H1 (cell line): ENCODE measurements around the gene SPAG16. TPM values are rescaled to one million over a fixed set of nuclear protein-coding genes. Genes with fewer than 3 reads are reported as not detected.

Source experiments
- CTCF ChIA-PET: fragments of 300-600 bp; sonication (Branson Sonifier 250); formaldehyde crosslinking; loops from one replicate; lab custom pipeline; 2021; ENCODE audit not compliant: partially characterized antibody; lab: Charles Lee
- POLR2A ChIA-PET: fragments of 300-600 bp; sonication (Branson Sonifier 250); formaldehyde crosslinking; loops from one replicate; lab custom pipeline; 2021; ENCODE audit warnings: inconsistent platforms; ENCODE audit not compliant: partially characterized antibody; lab: Charles Lee
- DNase-seq, 2 experiments: peaks; one replicate each; pipeline versions ENCODE4 v3.0.0 to v3.0.0-alpha.2; 2010 to 2022; ENCODE audit warnings: low spot score in 2 of 2, low read depth in 1 of 2, mixed read lengths in 1 of 2
- FAIRE-seq: peaks from 2 replicates; lab custom pipeline; 2011; peaks lifted over from hg19 to GRCh38; lab: Jason Lieb, UNC
- H2AFZ ChIP-seq: 2 replicates; pipeline ENCODE4 v1.8.1; 2012; ENCODE audit warnings: low read length, inconsistent platforms
- H2AK5ac ChIP-seq: 2 replicates; pipeline ENCODE4 v1.6.1; 2013; ENCODE audit warnings: low read depth, low read length
- H2BK120ac ChIP-seq: replicated peaks from 2 replicates; pipeline ENCODE3; 2013; ENCODE audit warnings: low read depth, low read length, inconsistent platforms
- H2BK12ac ChIP-seq: 2 replicates; pipeline ENCODE4 v1.6.1; 2013; ENCODE audit warnings: low read depth, low read length
- H2BK15ac ChIP-seq: 2 replicates; pipeline ENCODE4 v1.6.1; 2013; ENCODE audit warnings: low read length
- H2BK20ac ChIP-seq: 2 replicates; pipeline ENCODE4 v1.6.1; 2013; ENCODE audit warnings: low read length
- H2BK5ac ChIP-seq: 2 replicates; pipeline ENCODE4 v1.6.1; 2013; ENCODE audit warnings: low read depth, low read length
- H3K14ac ChIP-seq: 2 replicates; pipeline ENCODE4 v1.6.1; 2013; ENCODE audit warnings: inconsistent platforms; ENCODE audit not compliant: insufficient read length
- H3K18ac ChIP-seq: 2 replicates; pipeline ENCODE4 v1.6.1; 2013; ENCODE audit warnings: low read length; ENCODE audit errors: extremely low read depth
- H3K23ac ChIP-seq: 2 replicates; pipeline ENCODE4 v1.6.1; 2013; ENCODE audit warnings: inconsistent platforms; ENCODE audit not compliant: insufficient read length
- H3K23me2 ChIP-seq: 2 replicates; pipeline ENCODE4 v1.6.1; 2013; ENCODE audit warnings: low read depth, low read length
- H3K27ac ChIP-seq: 2 replicates; pipeline ENCODE4 v1.6.1; 2011; ENCODE audit warnings: low read depth, low read length, inconsistent platforms
- H3K27me3 ChIP-seq, 4 experiments: replicated peaks in 1 of 4; 1 replicate in 1 of 4; 2 replicates in 3 of 4; pipeline versions ENCODE4 v1.6.1 to v1.8.1; 2011 to 2013; ENCODE audit warnings: low read length in 3 of 4, mild to moderate bottlenecking in 3 of 4, inconsistent platforms in 2 of 4, mixed read lengths in 2 of 4, moderate library complexity in 1 of 4; ENCODE audit not compliant: control insufficient read depth in 3 of 4, insufficient read depth in 3 of 4; ENCODE audit errors: extremely low read depth in 1 of 4
- H3K36me3 ChIP-seq, 4 experiments: 2 replicates each; pipeline versions ENCODE4 v1.6.1 to v1.8.1; 2011 to 2013; ENCODE audit warnings: mild to moderate bottlenecking in 4 of 4, low read length in 3 of 4, moderate library complexity in 2 of 4, control low read depth in 1 of 4, inconsistent platforms in 1 of 4; ENCODE audit not compliant: insufficient read depth in 4 of 4, control insufficient read depth in 2 of 4
- H3K4ac ChIP-seq: replicated peaks from 2 replicates; pipeline ENCODE3; 2013; ENCODE audit warnings: low read length, low read depth, mixed read lengths, inconsistent platforms; ENCODE audit not compliant: insufficient read length
- H3K4me1 ChIP-seq, 4 experiments: replicated peaks in 1 of 4; 1 replicate in 1 of 4; 2 replicates in 3 of 4; pipeline versions ENCODE4 v1.6.1 to v1.8.1; 2011 to 2013; ENCODE audit warnings: low read length in 3 of 4, inconsistent platforms in 2 of 4, mixed read lengths in 1 of 4; ENCODE audit not compliant: insufficient read depth in 4 of 4, control insufficient read depth in 3 of 4
- H3K4me2 ChIP-seq, 2 experiments: 2 replicates each; pipeline versions ENCODE4 v1.6.1 to v1.8.1; 2011 to 2013; ENCODE audit warnings: low read depth in 2 of 2, low read length in 2 of 2, control low read depth in 1 of 2, inconsistent platforms in 1 of 2, mild to moderate bottlenecking in 1 of 2; ENCODE audit not compliant: insufficient read depth in 1 of 2
- H3K4me3 ChIP-seq, 4 experiments: fragments of 200-600, 300-600 bp in 1 of 4; sonication (generic), shearing (Covaris generic), sonication (Bioruptor Twin) in 1 of 4; 2 replicates each; pipeline versions ENCODE4 v1.5.1 to v1.8.1; 2011 to 2016; ENCODE audit warnings: low read length in 4 of 4, low read depth in 3 of 4, control low read depth in 2 of 4, inconsistent platforms in 2 of 4, mild to moderate bottlenecking in 2 of 4, mixed read lengths in 1 of 4, moderate library complexity in 1 of 4; ENCODE audit not compliant: insufficient read depth in 2 of 4; ENCODE audit errors: extremely low read depth in 1 of 4
- H3K56ac ChIP-seq: replicated peaks from 2 replicates; pipeline ENCODE3; 2013; ENCODE audit warnings: low read depth, mild to moderate bottlenecking, mixed read lengths, low read length, inconsistent platforms; ENCODE audit not compliant: insufficient read length
- H3K79me1 ChIP-seq: 2 replicates; pipeline ENCODE4 v1.6.1; 2013; ENCODE audit warnings: low read depth, low read length, control low read depth
- H3K79me2 ChIP-seq, 2 experiments: 2 replicates each; pipeline versions ENCODE4 v1.6.1 to v1.8.1; 2012 to 2013; ENCODE audit warnings: low read length in 2 of 2, mild to moderate bottlenecking in 2 of 2, inconsistent platforms in 1 of 2; ENCODE audit not compliant: insufficient read depth in 2 of 2, control insufficient read depth in 1 of 2
- H3K9ac ChIP-seq, 4 experiments: replicated peaks in 1 of 4; 1 replicate in 1 of 4; 2 replicates in 3 of 4; pipeline versions ENCODE4 v1.6.1 to v1.8.1; 2011 to 2013; ENCODE audit warnings: low read depth in 3 of 4, low read length in 3 of 4, control low read depth in 2 of 4, mild to moderate bottlenecking in 2 of 4, moderate library complexity in 2 of 4, inconsistent platforms in 1 of 4; ENCODE audit errors: extremely low read depth in 1 of 4
- H3K9me3 ChIP-seq, 2 experiments: 2 replicates each; pipeline versions ENCODE4 v1.6.1 to v1.8.1; 2012 to 2013; ENCODE audit warnings: mild to moderate bottlenecking in 2 of 2, moderate library complexity in 2 of 2, control low read depth in 1 of 2, inconsistent platforms in 1 of 2, low read depth in 1 of 2, low read length in 1 of 2, mixed read lengths in 1 of 2; ENCODE audit not compliant: insufficient read depth in 2 of 2
- H4K20me1 ChIP-seq, 2 experiments: replicated peaks in 1 of 2; 2 replicates each; pipeline versions ENCODE3 to v1.8.1; 2011 to 2013; ENCODE audit warnings: inconsistent platforms in 2 of 2, low read length in 2 of 2, mild to moderate bottlenecking in 1 of 2; ENCODE audit not compliant: insufficient read depth in 2 of 2, control insufficient read depth in 1 of 2
- H4K5ac ChIP-seq: 2 replicates; pipeline ENCODE4 v1.6.1; 2013; ENCODE audit warnings: low read length, low read depth, mixed read lengths, inconsistent platforms; ENCODE audit not compliant: insufficient read length
- H4K8ac ChIP-seq: 2 replicates; pipeline ENCODE4 v1.8.0; 2013; ENCODE audit warnings: mild to moderate bottlenecking, moderate library complexity, low read length, inconsistent platforms; ENCODE audit not compliant: insufficient read depth; ENCODE audit errors: extremely low read depth
- H4K91ac ChIP-seq: replicated peaks from 2 replicates; pipeline ENCODE3; 2013; ENCODE audit warnings: low read length, mixed read lengths, inconsistent platforms; ENCODE audit not compliant: insufficient read length
- ASH2L ChIP-seq: fragments of 200-600, 300-600 bp; sonication (generic); IDR thresholded peaks from one replicate; pipeline ENCODE4 v1.7.1; 2017; ENCODE audit warnings: low read length
- BCL11A ChIP-seq, 2 experiments: IDR thresholded peaks; one replicate each; pipeline ENCODE4 v1.6.1; 2011; ENCODE audit warnings: low read depth in 2 of 2, low read length in 2 of 2, mild to moderate bottlenecking in 2 of 2
- CHD2 ChIP-seq: IDR thresholded peaks from 2 replicates; pipeline ENCODE4 v1.6.1; 2012; ENCODE audit warnings: low read length, improper control_type of control experiment
- PHF8 ChIP-seq: fragments of 200-600 bp; sonication (generic); conservative IDR thresholded peaks from 2 replicates; pipeline ENCODE4 v1.7.1; 2012; ENCODE audit warnings: low read depth, mild to moderate bottlenecking, inconsistent platforms, low read length, moderate library complexity
- POLR2A ChIP-seq, 2 experiments: IDR thresholded peaks; 1 replicate in 1 of 2; 2 replicates in 1 of 2; pipeline ENCODE4 v1.6.1; 2011; ENCODE audit warnings: low read depth in 2 of 2, low read length in 2 of 2, mild to moderate bottlenecking in 2 of 2; ENCODE audit errors: control extremely low read depth in 1 of 2
- POLR2AphosphoS5 ChIP-seq: IDR thresholded peaks from 2 replicates; pipeline ENCODE4 v1.6.1; 2011; ENCODE audit warnings: low read depth, low read length
- RFX5 ChIP-seq: IDR thresholded peaks from 2 replicates; pipeline ENCODE4 v1.6.1; 2011; ENCODE audit warnings: low read depth, low read length, improper control_type of control experiment, borderline replicate concordance
- RXRA ChIP-seq: IDR thresholded peaks from 2 replicates; pipeline ENCODE4 v1.6.1; 2011; ENCODE audit warnings: low read depth, mild to moderate bottlenecking, low read length, moderate library complexity; ENCODE audit not compliant: insufficient read depth
- TAF7 ChIP-seq: optimal IDR thresholded peaks from 2 replicates; pipeline ENCODE3; 2011; ENCODE audit warnings: low read depth, mild to moderate bottlenecking, inconsistent platforms, low read length, moderate library complexity, borderline replicate concordance
- TBP ChIP-seq: IDR thresholded peaks from 2 replicates; pipeline ENCODE4 v1.6.1; 2011; ENCODE audit warnings: low read depth, low read length, improper control_type of control experiment
- ZNF274 ChIP-seq: IDR thresholded peaks from 2 replicates; pipeline ENCODE4 v1.7.0; 2012; ENCODE audit warnings: low read length, borderline replicate concordance; ENCODE audit errors: extremely low read depth
- whole genome bisulfite sequencing, 2 experiments: shearing (Covaris generic) in 1 of 2; methylation state at CpG; one replicate each; pipeline versions ENCODE4 v1.1.6 to v1.1.7; 2013 to 2015; ENCODE audit warnings: low lambda C conversion rate in 2 of 2, mixed read lengths in 2 of 2, inconsistent platforms in 1 of 2, low coverage in 1 of 2, missing lambda C conversion rate in 1 of 2; ENCODE audit not compliant: insufficient replicate concordance in 2 of 2, insufficient coverage in 1 of 2, insufficient read length in 1 of 2; ENCODE audit errors: extremely low coverage in 1 of 2, missing lambda C conversion rate in 1 of 2; 5-methylcytosine and 5-hydroxymethylcytosine counted together
- polyA plus RNA-seq, 7 experiments: library from polyadenylated mRNA; depleted of rRNA in 3 of 7; stranded (reverse) in 5 of 7; unstranded in 2 of 7; fragments of >200 nt in 5 of 7; fragments of 200-250 nt in 2 of 7; gene quantifications; 1 replicate in 5 of 7; 2 replicates in 1 of 7; 4 replicates in 1 of 7; pipeline versions ENCODE4 v1.2.1 to v1.2.3, GENCODE V29; 2011 to 2013; ENCODE audit warnings: missing spikeins in 2 of 7, mixed read lengths in 2 of 7
- total RNA-seq: library from RNA; stranded (reverse); fragmentation: NEBNext Ultra II Directional; extraction: Animal tissue kit (Norgen Biotek cat#: 25700); gene quantifications from 2 replicates; pipeline ENCODE4 v1.2.1, GENCODE V29; 2021
- TF ChIP-seq, protein P1 (sequence below): IDR thresholded peaks from 2 replicates; pipeline ENCODE4 v1.6.1; 2012; ENCODE audit warnings: low read length, inconsistent platforms
- TF ChIP-seq, protein P2 (sequence below): IDR thresholded peaks from 2 replicates; pipeline ENCODE4 v1.6.1; 2012; ENCODE audit warnings: inconsistent platforms

SPAG16 gene
- total and polyA plus RNA-seq, 2 of the 8 experiments (the other 6 are each of a cell fraction or from before 2014, with no cell fraction given) = 6.0 to 14.9 TPM

DNA sequence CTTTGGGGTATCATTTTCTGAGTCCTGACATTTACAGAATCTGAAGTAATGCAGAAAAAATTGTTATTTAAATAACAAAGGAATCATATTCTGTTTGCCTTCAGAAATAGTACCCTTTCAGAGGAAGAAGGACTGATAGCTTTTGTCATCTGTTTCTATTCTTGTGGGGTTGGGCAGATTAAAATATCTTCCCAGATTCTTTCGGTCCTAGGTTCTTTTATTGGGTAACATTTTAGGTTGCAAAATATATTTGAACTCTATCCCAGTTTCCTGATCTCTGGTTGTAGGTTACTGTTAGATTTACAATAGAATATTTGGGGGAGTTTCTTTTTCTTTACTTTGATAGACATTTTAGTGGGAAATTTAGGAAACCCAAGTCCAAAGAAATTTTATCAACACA, 550.5 kb downstream of the SPAG16 start:
- Histone ChIP-seq H2BK15ac (no peak overlapping the region), H4K8ac (no peak overlapping the region), H3K4me1 (no peaks in the 10 kb centered on the region), H2BK12ac (no peak overlapping the region), H3K56ac (no peak overlapping the region), H3K79me2 (no peaks in the 10 kb centered on the region), H3K18ac (no peak overlapping the region), H3K9me3 (no peaks in the 10 kb centered on the region; a peak in 1 of 4 replicates), H3K4me3 (no peak overlapping the region), H2AK5ac (no peak overlapping the region), H3K27ac (no peak overlapping the region), H2AFZ (no peak overlapping the region), H2BK120ac (no peak overlapping the region), H3K23me2 (no peaks in the 10 kb centered on the region), H3K14ac (no peak overlapping the region), H3K79me1 (no peaks in the 10 kb centered on the region), H3K27me3 (no peaks in the 10 kb centered on the region), H4K91ac (no peak overlapping the region), H3K36me3 (no peaks in the 10 kb centered on the region), H3K4ac (no peak overlapping the region), H2BK5ac (no peak overlapping the region), H3K23ac (no peak overlapping the region), H4K5ac (no peak overlapping the region), H3K4me2 (no peak overlapping the region), H2BK20ac (no peak overlapping the region), H3K9ac (no peak overlapping the region), H4K20me1 (no peaks in the 10 kb centered on the region)
- DNase-seq (no peak), FAIRE-seq (no peak)
- TF ChIP-seq PHF8 = no peak
- TF ChIP-seq TAF7 = no peak
- no peak for TF ChIP-seq RFX5
- TF ChIP-seq POLR2AphosphoS5 = no peak
- TF ChIP-seq TBP = no peak
- TF ChIP-seq, protein P1, sequence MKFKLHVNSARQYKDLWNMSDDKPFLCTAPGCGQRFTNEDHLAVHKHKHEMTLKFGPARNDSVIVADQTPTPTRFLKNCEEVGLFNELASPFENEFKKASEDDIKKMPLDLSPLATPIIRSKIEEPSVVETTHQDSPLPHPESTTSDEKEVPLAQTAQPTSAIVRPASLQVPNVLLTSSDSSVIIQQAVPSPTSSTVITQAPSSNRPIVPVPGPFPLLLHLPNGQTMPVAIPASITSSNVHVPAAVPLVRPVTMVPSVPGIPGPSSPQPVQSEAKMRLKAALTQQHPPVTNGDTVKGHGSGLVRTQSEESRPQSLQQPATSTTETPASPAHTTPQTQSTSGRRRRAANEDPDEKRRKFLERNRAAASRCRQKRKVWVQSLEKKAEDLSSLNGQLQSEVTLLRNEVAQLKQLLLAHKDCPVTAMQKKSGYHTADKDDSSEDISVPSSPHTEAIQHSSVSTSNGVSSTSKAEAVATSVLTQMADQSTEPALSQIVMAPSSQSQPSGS = no peak
- no peak for TF ChIP-seq BCL11A (IDR thresholded peaks at IDR 0.05; ENCODE audit: low read depth in 2 of 2, low read length in 2 of 2)
- TF ChIP-seq CHD2 = no peak
- TF ChIP-seq, protein P2, sequence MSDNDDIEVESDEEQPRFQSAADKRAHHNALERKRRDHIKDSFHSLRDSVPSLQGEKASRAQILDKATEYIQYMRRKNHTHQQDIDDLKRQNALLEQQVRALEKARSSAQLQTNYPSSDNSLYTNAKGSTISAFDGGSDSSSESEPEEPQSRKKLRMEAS = no peak
- no peak for TF ChIP-seq ZNF274
- no peak for TF ChIP-seq RXRA
- TF ChIP-seq ASH2L = no peak
- no peak for TF ChIP-seq POLR2A (IDR thresholded peaks at IDR 0.05; ENCODE audit: control extremely low read depth in 1 of 2, low read depth in 2 of 2, low read length in 2 of 2)
- 94% methylated on average over 1 of the region's 1 CpG; no CpG with 5 or more reads in 1 of the 2 experiments for WGBS, 2 experiments
- ChIA-PET CTCF (interaction anchor here (0.6 kb wide), 1 partner anchor 1147 kb away, joined by 4 read pairs; no protein-coding TSS in a partner anchor), POLR2A (no interaction called here)
